H9 (cell line): Measurements from ENCODE around the gene AANAT. TPM values are rescaled to one million over a fixed set of nuclear protein-coding genes. Genes with fewer than 3 reads are reported as not detected.

ENCODE experiments used
- DNase-seq: peaks from one replicate; pipeline ENCODE4 v3.0.0-alpha.2; 2017
- H2AFZ ChIP-seq: one replicate; pipeline ENCODE4 v1.6.1; 2013; ENCODE audit warnings: mild to moderate bottlenecking, low read length, control low read depth, moderate library complexity
- H2AK5ac ChIP-seq: 2 replicates; pipeline ENCODE4 v1.6.1; 2013; ENCODE audit warnings: low read length, control low read depth, mixed read lengths; ENCODE audit not compliant: insufficient read length
- H2BK120ac ChIP-seq: one replicate; pipeline ENCODE4 v1.6.1; 2013; ENCODE audit warnings: low read depth, mild to moderate bottlenecking, low read length, control low read depth, inconsistent platforms; ENCODE audit not compliant: poor library complexity, severe bottlenecking
- H2BK12ac ChIP-seq: 2 replicates; pipeline ENCODE4 v1.6.1; 2013; ENCODE audit warnings: low read length, control low read depth, mixed read lengths, low read depth; ENCODE audit not compliant: insufficient read length
- H2BK15ac ChIP-seq: 2 replicates; pipeline ENCODE4 v1.6.1; 2013; ENCODE audit warnings: low read depth, low read length, control low read depth
- H2BK20ac ChIP-seq: one replicate; pipeline ENCODE4 v1.6.1; 2013; ENCODE audit warnings: low read depth, mild to moderate bottlenecking, low read length, control low read depth, inconsistent platforms; ENCODE audit not compliant: poor library complexity, severe bottlenecking
- H2BK5ac ChIP-seq: 2 replicates; pipeline ENCODE4 v1.6.1; 2013; ENCODE audit warnings: low read length, control low read depth, mixed read lengths; ENCODE audit not compliant: insufficient read length
- H3K14ac ChIP-seq: 2 replicates; pipeline ENCODE4 v1.6.1; 2013; ENCODE audit warnings: low read length, control low read depth; ENCODE audit not compliant: insufficient read depth
- H3K18ac ChIP-seq: 2 replicates; pipeline ENCODE4 v1.6.1; 2013; ENCODE audit warnings: low read depth, mild to moderate bottlenecking, mixed read lengths, low read length, control low read depth; ENCODE audit not compliant: insufficient read length
- H3K23ac ChIP-seq: 2 replicates; pipeline ENCODE4 v1.6.1; 2013; ENCODE audit warnings: low read length, control low read depth, mixed read lengths, low read depth; ENCODE audit not compliant: insufficient read length
- H3K23me2 ChIP-seq: 2 replicates; pipeline ENCODE4 v1.6.1; 2013; ENCODE audit warnings: low read depth, mild to moderate bottlenecking, mixed read lengths, low read length, control low read depth; ENCODE audit not compliant: insufficient read length, poor library complexity, severe bottlenecking
- H3K27ac ChIP-seq: 2 replicates; pipeline ENCODE4 v1.5.1; 2013; ENCODE audit warnings: low read length, control low read depth, mixed read lengths, low read depth; ENCODE audit not compliant: insufficient read length
- H3K27me3 ChIP-seq: 2 replicates; pipeline ENCODE4 v1.6.1; 2013; ENCODE audit warnings: low read length, control low read depth, inconsistent platforms; ENCODE audit not compliant: insufficient read depth
- H3K4ac ChIP-seq: 2 replicates; pipeline ENCODE4 v1.6.1; 2013; ENCODE audit warnings: low read depth, mild to moderate bottlenecking, control low read depth, inconsistent platforms, low read length, moderate library complexity
- H3K4me1 ChIP-seq: 2 replicates; pipeline ENCODE4 v1.6.1; 2013; ENCODE audit warnings: low read length, control low read depth, inconsistent platforms; ENCODE audit not compliant: insufficient read depth
- H3K4me2 ChIP-seq: 2 replicates; pipeline ENCODE4 v1.6.1; 2013; ENCODE audit warnings: low read length, control low read depth, mixed read lengths; ENCODE audit not compliant: insufficient read length, insufficient read depth
- H3K56ac ChIP-seq: 2 replicates; pipeline ENCODE4 v1.6.1; 2013; ENCODE audit warnings: low read depth, mild to moderate bottlenecking, mixed read lengths, low read length, control low read depth; ENCODE audit not compliant: insufficient read length
- H3K79me1 ChIP-seq: 2 replicates; pipeline ENCODE4 v1.6.1; 2013; ENCODE audit warnings: low read depth, mild to moderate bottlenecking, moderate library complexity, low read length, control low read depth, inconsistent platforms; ENCODE audit not compliant: insufficient read depth, poor library complexity, severe bottlenecking
- H3K79me2 ChIP-seq: 2 replicates; pipeline ENCODE4 v1.6.1; 2013; ENCODE audit warnings: low read length, control low read depth, inconsistent platforms; ENCODE audit not compliant: insufficient read depth
- H3K9ac ChIP-seq: 2 replicates; pipeline ENCODE4 v1.6.1; 2013; ENCODE audit warnings: low read length, control low read depth, mixed read lengths; ENCODE audit not compliant: insufficient read length; ENCODE audit errors: extremely low read depth
- H3K9me3 ChIP-seq: one replicate; pipeline ENCODE4 v1.6.1; 2013; ENCODE audit warnings: low read depth, low read length, inconsistent platforms; ENCODE audit not compliant: control insufficient read depth
- H3T11ph ChIP-seq: one replicate; pipeline ENCODE4 v1.6.1; 2013; ENCODE audit warnings: mild to moderate bottlenecking, low read length, control low read depth, inconsistent platforms
- H4K20me1 ChIP-seq: one replicate; pipeline ENCODE4 v1.6.1; 2013; ENCODE audit not compliant: control insufficient read depth, insufficient read length, insufficient read depth
- H4K5ac ChIP-seq: 2 replicates; pipeline ENCODE4 v1.6.1; 2013; ENCODE audit warnings: low read depth, mild to moderate bottlenecking, mixed read lengths, low read length, control low read depth; ENCODE audit not compliant: insufficient read length
- H4K8ac ChIP-seq: replicated peaks from 2 replicates; pipeline ENCODE4 v1.6.1; 2013; ENCODE audit warnings: low read length, control low read depth, mixed read lengths, low read depth; ENCODE audit not compliant: insufficient read length
- H4K91ac ChIP-seq: 2 replicates; pipeline ENCODE4 v1.6.1; 2013; ENCODE audit warnings: low read depth, mild to moderate bottlenecking, moderate library complexity, mixed read lengths, low read length, control low read depth; ENCODE audit not compliant: insufficient read length
- H3K27ac Mint-ChIP-seq, 3 experiments: 2 replicates in 2 of 3; 3 replicates in 1 of 3; pipeline ENCODE4 v1.8.0; 2020 to 2021; ENCODE audit warnings: mixed read lengths in 3 of 3, mild to moderate bottlenecking in 1 of 3, moderate library complexity in 1 of 3
- H3K27me3 Mint-ChIP-seq: 2 replicates; pipeline ENCODE4 v1.8.0; 2021; ENCODE audit warnings: low read depth, mild to moderate bottlenecking, moderate library complexity, mixed read lengths
- H3K36me3 Mint-ChIP-seq, 3 experiments: 2 replicates in 2 of 3; 3 replicates in 1 of 3; pipeline ENCODE4 v1.8.0; 2020 to 2021; ENCODE audit warnings: low read depth in 3 of 3, mixed read lengths in 3 of 3; ENCODE audit not compliant: insufficient read depth in 1 of 3
- H3K4me1 Mint-ChIP-seq, 2 experiments: 2 replicates each; pipeline ENCODE4 v1.8.0; 2020; ENCODE audit warnings: mixed read lengths in 2 of 2
- H3K4me3 Mint-ChIP-seq, 2 experiments: 2 replicates in 1 of 2; 3 replicates in 1 of 2; pipeline ENCODE4 v1.8.0; 2020 to 2021; ENCODE audit warnings: mild to moderate bottlenecking in 2 of 2, mixed read lengths in 2 of 2, moderate library complexity in 1 of 2
- H3K9me3 Mint-ChIP-seq, 2 experiments: 2 replicates in 1 of 2; 3 replicates in 1 of 2; pipeline ENCODE4 v1.8.0; 2020; ENCODE audit warnings: mild to moderate bottlenecking in 2 of 2, mixed read lengths in 2 of 2, moderate library complexity in 1 of 2
- WGBS: extraction: QIAGEN DNeasy Blood & Tissue Kit; methylation state at CpG from one replicate; pipeline ENCODE4 v1.1.7; 2013; ENCODE audit warnings: missing lambda C conversion rate, low lambda C conversion rate, mixed read lengths; ENCODE audit not compliant: insufficient read length; ENCODE audit errors: extremely low coverage; 5-methylcytosine and 5-hydroxymethylcytosine counted together
- total RNA-seq: library from RNA; stranded (reverse); gene quantifications from 2 replicates; pipeline ENCODE4 v1.2.1, GENCODE V29; 2021
- TF ChIP-seq, protein P1 (sequence below): fragments of 200-600 bp; sonication (generic); conservative IDR thresholded peaks from 3 replicates; pipeline ENCODE4 v1.8.0; 2021; ENCODE audit warnings: antibody characterized with exemption, mild to moderate bottlenecking

Gene AANAT
- total RNA-seq, 1 experiment from 2014 or later, result 0.55 TPM

DNA sequence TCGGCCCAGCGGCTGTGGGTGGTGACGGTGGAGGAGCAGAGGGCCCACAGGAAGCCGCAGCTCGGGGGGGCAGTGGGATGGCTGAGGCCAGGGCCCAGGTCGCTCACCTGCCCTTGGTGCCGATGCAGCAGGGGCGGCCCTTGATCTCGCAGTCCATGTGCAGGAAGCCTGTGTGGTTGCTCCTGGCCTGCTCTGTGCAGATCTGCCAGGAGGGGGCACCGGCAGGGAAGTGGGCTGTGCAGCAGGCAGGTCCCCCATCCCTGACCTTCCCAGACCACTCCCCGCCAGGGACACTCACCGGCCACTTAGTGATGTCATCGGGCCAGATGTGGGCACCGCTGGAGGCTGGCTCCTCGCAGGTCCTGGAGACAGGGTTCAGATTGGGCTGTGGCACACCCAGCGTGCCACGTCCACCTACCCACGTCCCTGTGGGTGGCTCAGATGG is 6.2 kb downstream of the AANAT start:
- H3K27ac Mint-ChIP-seq, result no peak overlapping the region
- Histone ChIP-seq H3K23me2 (no peaks in the 10 kb centered on the region), H2AK5ac (no peak overlapping the region), H2BK15ac (no peak overlapping the region), H3K79me1 (no peaks in the 10 kb centered on the region), H3K9me3 (no peaks in the 10 kb centered on the region), H4K8ac (no peak overlapping the region), H2BK12ac (no peak overlapping the region), H4K91ac (no peak overlapping the region), H3K4me2 (no peak overlapping the region), H3K4me1 (no peaks in the 10 kb centered on the region), H3K27ac (no peak overlapping the region), H3K9ac (no peak overlapping the region), H3K27me3 (no peaks in the 10 kb centered on the region), H2BK5ac (no peak overlapping the region), H3K18ac (no peak overlapping the region), H3K23ac (no peak overlapping the region), H2AFZ (no peak overlapping the region), H4K20me1 (no peaks in the 10 kb centered on the region), H3K4ac (no peak overlapping the region), H3K14ac (no peak overlapping the region; the same call in 1 of the 2 replicates), H3K79me2 (no peaks in the 10 kb centered on the region), H3K56ac (no peak overlapping the region), H2BK20ac (no peak overlapping the region), H2BK120ac (no peak overlapping the region), H3T11ph (no peak overlapping the region), H4K5ac (no peak overlapping the region)
- peak; percentile 89 for DNase-seq
- no peaks in the 10 kb centered on the region for H3K27me3 Mint-ChIP-seq
- H3K9me3 Mint-ChIP-seq, result no peaks in the 10 kb centered on the region; a peak in 1 of 5 replicates
- H3K4me3 Mint-ChIP-seq, result no peak overlapping the region
- peaks cover 4 to 27% (median 5%) of the 10 kb centered on the region in 3 experiments; a peak in 5 of 7 replicates for H3K36me3 Mint-ChIP-seq
- no CpG with 5 or more reads among the region's 18 CpGs for WGBS
- TF ChIP-seq, protein P1, sequence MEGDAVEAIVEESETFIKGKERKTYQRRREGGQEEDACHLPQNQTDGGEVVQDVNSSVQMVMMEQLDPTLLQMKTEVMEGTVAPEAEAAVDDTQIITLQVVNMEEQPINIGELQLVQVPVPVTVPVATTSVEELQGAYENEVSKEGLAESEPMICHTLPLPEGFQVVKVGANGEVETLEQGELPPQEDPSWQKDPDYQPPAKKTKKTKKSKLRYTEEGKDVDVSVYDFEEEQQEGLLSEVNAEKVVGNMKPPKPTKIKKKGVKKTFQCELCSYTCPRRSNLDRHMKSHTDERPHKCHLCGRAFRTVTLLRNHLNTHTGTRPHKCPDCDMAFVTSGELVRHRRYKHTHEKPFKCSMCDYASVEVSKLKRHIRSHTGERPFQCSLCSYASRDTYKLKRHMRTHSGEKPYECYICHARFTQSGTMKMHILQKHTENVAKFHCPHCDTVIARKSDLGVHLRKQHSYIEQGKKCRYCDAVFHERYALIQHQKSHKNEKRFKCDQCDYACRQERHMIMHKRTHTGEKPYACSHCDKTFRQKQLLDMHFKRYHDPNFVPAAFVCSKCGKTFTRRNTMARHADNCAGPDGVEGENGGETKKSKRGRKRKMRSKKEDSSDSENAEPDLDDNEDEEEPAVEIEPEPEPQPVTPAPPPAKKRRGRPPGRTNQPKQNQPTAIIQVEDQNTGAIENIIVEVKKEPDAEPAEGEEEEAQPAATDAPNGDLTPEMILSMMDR, result peak; percentile 69
- no peaks in the 10 kb centered on the region for H3K4me1 Mint-ChIP-seq
